Spleen (tissue), 7 donors: Measurements from ENCODE around the gene BCAR3.

Experiments used
- CTCF ChIP-seq, 11 experiments: fragments of 200-600 bp in 7 of 11; fragments of 450-650 bp in 4 of 11; sonication (generic) in 4 of 11; IDR thresholded peaks in 8 of 11; conservative IDR thresholded peaks in 3 of 11; 1 replicate in 7 of 11; 2 replicates in 4 of 11; pipeline versions ENCODE4 v1.4.0 to v1.8.0; 2016 to 2021; ENCODE audit warnings: antibody characterized with exemption in 11 of 11, inconsistent platforms in 4 of 11, mild to moderate bottlenecking in 1 of 11
- POLR2AphosphoS5 ChIP-seq, 3 donors: sonication (generic); formaldehyde crosslinking; IDR thresholded peaks; one replicate each; pipeline ENCODE4 v1.5.1; 2017; ENCODE audit warnings: antibody characterized with exemption in 3 of 3
- donor health status: DM: no; HTN: no; CAD: no; lungs with moderate emphysema.
- donor health status: DM: no; HTN: no; CAD: no.
- donor health status: DM: no; HTN: no; CAD: no.

DNA sequence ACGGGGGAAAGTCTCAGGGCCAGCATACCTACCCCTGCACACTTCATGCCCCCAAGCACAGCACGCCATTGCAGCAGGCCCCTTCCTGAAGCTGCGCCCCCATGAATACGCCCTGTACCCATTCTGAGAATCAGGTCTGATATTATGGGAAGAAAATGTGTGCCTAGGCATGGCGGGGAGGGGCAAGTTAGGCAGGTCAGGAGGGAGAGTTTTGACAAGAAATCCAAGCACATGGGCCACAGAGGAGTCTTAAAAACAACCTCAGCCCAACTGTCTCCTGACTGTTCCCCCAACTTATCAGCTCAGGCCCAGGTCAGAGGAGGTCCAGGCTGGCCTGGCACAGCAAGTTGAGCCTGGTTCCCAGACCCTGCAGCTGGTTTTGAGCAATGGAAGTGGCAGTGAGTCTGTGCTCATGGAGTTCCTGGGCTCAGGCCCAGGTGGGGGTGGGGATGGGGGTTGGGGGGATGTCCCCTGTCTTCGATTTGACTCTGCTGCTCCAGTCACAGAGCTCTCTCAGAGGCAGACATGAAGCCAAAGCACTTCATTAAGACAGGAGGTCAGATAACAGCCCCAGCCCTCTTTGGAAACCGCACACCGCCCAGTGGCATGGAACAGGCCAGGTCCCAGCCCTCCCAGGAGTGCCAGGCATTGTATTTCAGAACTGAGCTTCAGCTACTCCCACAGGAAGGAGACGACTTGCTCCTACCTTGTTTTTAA lies 20.6 kb upstream of the BCAR3 start:
- no peak for TF ChIP-seq CTCF (IDR thresholded peaks at IDR 0.05 in 8 of 11, conservative IDR thresholded peaks at IDR 0.05 in 3 of 11)
- no peak for TF ChIP-seq POLR2AphosphoS5 (IDR thresholded peaks at IDR 0.05)
